HG02571 (cell line): ENCODE measurements around the gene GPR17.

Source experiments
- ATAC-seq: cut with Tn5 transposase; IDR thresholded peaks from one replicate; pipeline ENCODE4 v1.9.1; 2021; ENCODE audit warnings: mild to moderate bottlenecking, moderate library complexity; ENCODE audit not compliant: unreplicated experiment

The GPR17 gene

GRCh38 chr2:127645395-127646291 lies at the start of gene GPR17:
Gene GPR17, plus strand, starts transcription at chr2:127646153. Its CDS starts 4,583 bp downstream, at chr2:127650736.
- ATAC-seq = no peak

GRCh38 chr2:127596311-127597045 lies 49.5 kb upstream of the GPR17 start:
- ATAC-seq = no peak

- ATAC-seq = no peak
These were observed 48.6 kb upstream of the GPR17 start for GRCh38 chr2:127597046-127597983.

GRCh38 chr2:127597984-127598380 lies 48.0 kb upstream of the GPR17 start:
- no peak for ATAC-seq

GRCh38 chr2:127598711-127599110 lies 47.2 kb upstream of the GPR17 start:
- ATAC-seq = no peak

- ATAC-seq = no peak
These were observed 46.7 kb upstream of the GPR17 start for GRCh38 chr2:127599211-127599610.

- no peak for ATAC-seq
These were observed 41.0 kb upstream of the GPR17 start for GRCh38 chr2:127604986-127605385.

GRCh38 chr2:127605691-127606263 lies 40.2 kb upstream of the GPR17 start:
- ATAC-seq = no peak

- no peak for ATAC-seq
These were observed 39.1 kb upstream of the GPR17 start for GRCh38 chr2:127606625-127607398.

- ATAC-seq = no peak
These were observed 38.5 kb upstream of the GPR17 start for GRCh38 chr2:127607399-127607908.

GRCh38 chr2:127608061-127609030 lies 37.6 kb upstream of the GPR17 start:
- ATAC-seq = no peak

GRCh38 chr2:127609031-127609751 lies 36.8 kb upstream of the GPR17 start:
- no peak for ATAC-seq

GRCh38 chr2:127609818-127610217 lies 36.1 kb upstream of the GPR17 start:
- no peak for ATAC-seq

GRCh38 chr2:127610561-127610960 lies 35.4 kb upstream of the GPR17 start:
- ATAC-seq = no peak

- ATAC-seq = no peak
These were observed 34.7 kb upstream of the GPR17 start for GRCh38 chr2:127611076-127611925.

- no peak for ATAC-seq
These were observed 33.7 kb upstream of the GPR17 start for GRCh38 chr2:127612111-127612822.
